NCI-H510A (cell line): ENCODE data around the gene MOV10L1.
A peak's percentile ranks its signal among the peaks of the same experiment; 100 is the strongest.
"Not testable (repeated sequence)": the region's sequence is repeated elsewhere in the genome, so short reads cannot be mapped to it uniquely, and the experiment has no call there.

Source experiments
- DNase-seq: peaks from one replicate; lab custom pipeline; 2025; lab: John Stamatoyannopoulos, UW

The MOV10L1 gene

GRCh38 chr22:50157709-50158375 lies 68.0 kb downstream of the MOV10L1 start:
- peak; percentile 52 for DNase-seq

GRCh38 chr22:50160947-50161346 lies 71.1 kb downstream of the MOV10L1 start:
- no peak for DNase-seq

GRCh38 chr22:50161508-50162390 lies 71.9 kb downstream of the MOV10L1 start:
- no peak for DNase-seq

- DNase-seq, result no peak
Measured at GRCh38 chr22:50162391-50162956, 72.7 kb downstream of the MOV10L1 start.

GRCh38 chr22:50165436-50166123 lies 75.8 kb downstream of the MOV10L1 start:
- no peak for DNase-seq

GRCh38 chr22:50167689-50168489 lies 78.1 kb downstream of the MOV10L1 start:
- no peak for DNase-seq

GRCh38 chr22:50168490-50169180 lies 78.8 kb downstream of the MOV10L1 start:
- not testable (repeated sequence) for DNase-seq

GRCh38 chr22:50169181-50169759 lies 79.5 kb downstream of the MOV10L1 start:
- no peak for DNase-seq

- no peak for DNase-seq
Measured at GRCh38 chr22:50169774-50170341, 80.1 kb downstream of the MOV10L1 start.

GRCh38 chr22:50170453-50171318 lies 80.9 kb downstream of the MOV10L1 start, which contains the start of gene PANX2:
Gene PANX2, plus strand, starts transcription at chr22:50170731. Its CDS starts 0 bp downstream, at chr22:50170731.
- no peak for DNase-seq

- DNase-seq, result no peak
Measured at GRCh38 chr22:50171319-50171964, 81.6 kb downstream of the MOV10L1 start.

- DNase-seq, result no peak
Measured at GRCh38 chr22:50171965-50172421, 82.2 kb downstream of the MOV10L1 start.

GRCh38 chr22:50173311-50173982 lies 83.6 kb downstream of the MOV10L1 start:
- DNase-seq, result no peak

GRCh38 chr22:50173983-50174355 lies 84.2 kb downstream of the MOV10L1 start:
- DNase-seq, result no peak

GRCh38 chr22:50174382-50175190 lies 84.8 kb downstream of the MOV10L1 start:
- no peak for DNase-seq

GRCh38 chr22:50175191-50175461 lies 85.3 kb downstream of the MOV10L1 start:
- DNase-seq, result no peak
